MCF 10A (cell line): Measurements from ENCODE around the gene NEU2. TPM values are rescaled to one million over a fixed set of nuclear protein-coding genes. Genes with fewer than 3 reads are reported as not detected.

Source experiments
- BruUV-seq: library from RNA; stranded (reverse); fragments of 400-500 nt; replicated peaks from 2 replicates; lab custom pipeline; 2021; lab: Mats Ljungman, UMichigan
- CTCF ChIA-PET: fragments of 300-600 bp; sonication (Branson Sonifier 250); formaldehyde crosslinking; extraction: SDS; loops from one replicate; lab custom pipeline; 2021; ENCODE audit warnings: antibody characterized with exemption, inconsistent platforms; lab: Yijun Ruan, JAX
- POLR2A ChIA-PET: fragments of 300-600, 350-650 bp; sonication (Branson Sonifier 250); formaldehyde crosslinking; extraction: SDS; loops from one replicate; lab custom pipeline; 2020; ENCODE audit warnings: antibody characterized with exemption, inconsistent platforms; lab: Yijun Ruan, JAX
- DNase-seq: peaks from one replicate; pipeline ENCODE4 v3.0.0-alpha.2; 2018; ENCODE audit not compliant: unreplicated experiment
- H3K27ac Mint-ChIP-seq: one replicate; pipeline ENCODE4 v1.8.0; 2022; ENCODE audit warnings: mild to moderate bottlenecking, low read depth, mixed read lengths; ENCODE audit not compliant: unreplicated experiment
- H3K27me3 Mint-ChIP-seq: one replicate; pipeline ENCODE4 v1.8.0; 2022; ENCODE audit warnings: mixed read lengths; ENCODE audit not compliant: insufficient read depth, unreplicated experiment
- H3K36me3 Mint-ChIP-seq: one replicate; pipeline ENCODE4 v1.8.0; 2022; ENCODE audit warnings: mild to moderate bottlenecking, moderate library complexity, mixed read lengths; ENCODE audit not compliant: insufficient read depth, unreplicated experiment
- H3K4me1 Mint-ChIP-seq: one replicate; pipeline ENCODE4 v1.8.0; 2022; ENCODE audit warnings: mixed read lengths; ENCODE audit not compliant: insufficient read depth, unreplicated experiment
- H3K4me3 Mint-ChIP-seq: one replicate; pipeline ENCODE4 v1.8.0; 2022; ENCODE audit warnings: mild to moderate bottlenecking, moderate library complexity, mixed read lengths; ENCODE audit not compliant: unreplicated experiment
- H3K9me3 Mint-ChIP-seq: one replicate; pipeline ENCODE4 v1.8.0; 2022; ENCODE audit warnings: mixed read lengths; ENCODE audit not compliant: unreplicated experiment
- intact Hi-C: fragments of 100-400 bp; cut with micrococcal nuclease; formaldehyde crosslinking; loops from 2 replicates; pipeline ENCODE4 v1.14.1; 2022
- total RNA-seq: library from RNA; stranded (reverse); gene quantifications from 2 replicates; pipeline ENCODE4 v1.2.3, GENCODE V29; 2022
- TF ChIP-seq, protein P1 (sequence below): fragments of 200-600 bp; IDR thresholded peaks from one replicate; pipeline ENCODE4 v1.8.0; 2022; ENCODE audit warnings: antibody characterized with exemption, mild to moderate bottlenecking; ENCODE audit not compliant: unreplicated experiment

Gene NEU2
- total RNA-seq, 1 experiment from 2014 or later, result not detected

DNA sequence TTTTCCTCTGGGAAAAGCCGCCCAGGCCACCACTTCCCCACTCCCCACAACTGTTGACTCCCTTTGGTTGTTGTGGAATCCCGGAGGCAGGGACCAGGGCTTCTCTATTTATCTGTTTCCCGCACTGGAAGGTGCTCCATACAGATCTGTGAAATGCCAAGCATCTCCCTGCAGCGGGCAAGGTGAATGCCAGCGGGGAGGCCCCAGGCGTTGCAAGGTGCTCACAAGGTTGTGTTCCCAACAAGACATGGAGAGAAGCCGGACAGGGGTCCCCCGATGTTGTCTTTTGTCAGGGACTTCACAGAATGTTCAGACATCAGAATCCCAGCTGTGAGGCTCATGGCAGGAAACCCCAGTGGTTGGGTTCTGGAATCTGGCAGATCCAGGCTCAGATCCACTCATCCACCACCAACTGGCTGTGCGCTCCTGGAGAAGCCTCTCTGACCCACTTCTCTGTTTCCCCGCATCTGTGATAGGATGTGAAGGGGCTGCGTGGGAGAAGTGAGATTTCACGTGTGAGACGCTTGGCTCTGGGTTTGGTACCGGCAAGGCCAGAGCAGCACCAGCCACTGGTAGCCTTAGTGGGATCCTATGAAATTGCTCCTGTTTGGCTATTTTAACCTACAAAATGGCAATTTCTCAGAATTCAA is 8.6 kb upstream of the NEU2 start:
- Mint-ChIP-seq H3K27ac (no peak overlapping the region), H3K27me3 (no peaks in the 10 kb centered on the region), H3K36me3 (no peaks in the 10 kb centered on the region), H3K9me3 (no peaks in the 10 kb centered on the region), H3K4me3 (no peak overlapping the region), H3K4me1 (peaks cover 19% of the 10 kb centered on the region)
- BruUV-seq, result no TSS peak
- TF ChIP-seq, protein P1, sequence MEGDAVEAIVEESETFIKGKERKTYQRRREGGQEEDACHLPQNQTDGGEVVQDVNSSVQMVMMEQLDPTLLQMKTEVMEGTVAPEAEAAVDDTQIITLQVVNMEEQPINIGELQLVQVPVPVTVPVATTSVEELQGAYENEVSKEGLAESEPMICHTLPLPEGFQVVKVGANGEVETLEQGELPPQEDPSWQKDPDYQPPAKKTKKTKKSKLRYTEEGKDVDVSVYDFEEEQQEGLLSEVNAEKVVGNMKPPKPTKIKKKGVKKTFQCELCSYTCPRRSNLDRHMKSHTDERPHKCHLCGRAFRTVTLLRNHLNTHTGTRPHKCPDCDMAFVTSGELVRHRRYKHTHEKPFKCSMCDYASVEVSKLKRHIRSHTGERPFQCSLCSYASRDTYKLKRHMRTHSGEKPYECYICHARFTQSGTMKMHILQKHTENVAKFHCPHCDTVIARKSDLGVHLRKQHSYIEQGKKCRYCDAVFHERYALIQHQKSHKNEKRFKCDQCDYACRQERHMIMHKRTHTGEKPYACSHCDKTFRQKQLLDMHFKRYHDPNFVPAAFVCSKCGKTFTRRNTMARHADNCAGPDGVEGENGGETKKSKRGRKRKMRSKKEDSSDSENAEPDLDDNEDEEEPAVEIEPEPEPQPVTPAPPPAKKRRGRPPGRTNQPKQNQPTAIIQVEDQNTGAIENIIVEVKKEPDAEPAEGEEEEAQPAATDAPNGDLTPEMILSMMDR, result no peak
- ChIA-PET POLR2A (no interaction called here), CTCF (interaction anchor here (0.6 to 1.3 kb wide), 3 partner anchors 9 to 55 kb away, joined by 3 read pairs; no protein-coding TSS in a partner anchor)
- DNase-seq, result no peak
- intact Hi-C loops, result no loop called here

DNA sequence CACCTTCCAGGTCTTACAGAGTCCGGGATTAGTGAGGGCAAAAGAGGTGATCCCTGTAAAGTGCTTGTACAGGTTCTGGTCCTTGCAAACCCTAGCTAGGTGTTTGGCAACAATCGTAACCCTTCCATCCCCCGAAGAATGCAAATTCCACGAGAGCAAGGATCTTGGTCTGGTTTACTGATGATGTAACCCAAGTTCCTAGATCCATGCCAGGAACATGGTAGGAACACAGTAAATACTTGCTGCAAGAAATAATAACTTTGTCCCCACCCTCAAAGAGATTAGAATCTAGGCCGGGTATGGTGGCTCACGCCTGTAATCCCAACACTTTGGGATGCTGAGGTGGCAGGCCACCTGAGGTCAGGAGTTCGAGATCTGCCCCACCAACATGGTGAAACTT is 6.8 kb upstream of the NEU2 start:
- H3K4me1 Mint-ChIP-seq, result peaks cover 26% of the 10 kb centered on the region
- TF ChIP-seq, protein P1, result no peak
- no TSS peak for BruUV-seq
- ChIA-PET POLR2A (interaction anchor here (0.7 to 1.7 kb wide), 3 partner anchors 13 to 148 kb away, joined by 3 to 6 read pairs (median 5); no protein-coding TSS in a partner anchor), CTCF (interaction anchor here (0.9 kb wide), 1 partner anchor 25 kb away, joined by 3 read pairs; no protein-coding TSS in a partner anchor)
- no peak overlapping the region for H3K27ac Mint-ChIP-seq
- peak; percentile 40 for DNase-seq
- H3K4me3 Mint-ChIP-seq, result no peak overlapping the region
- H3K9me3 Mint-ChIP-seq, result no peaks in the 10 kb centered on the region
- intact Hi-C loops, result no loop called here
- no peaks in the 10 kb centered on the region for H3K27me3 Mint-ChIP-seq
- H3K36me3 Mint-ChIP-seq, result no peaks in the 10 kb centered on the region

DNA sequence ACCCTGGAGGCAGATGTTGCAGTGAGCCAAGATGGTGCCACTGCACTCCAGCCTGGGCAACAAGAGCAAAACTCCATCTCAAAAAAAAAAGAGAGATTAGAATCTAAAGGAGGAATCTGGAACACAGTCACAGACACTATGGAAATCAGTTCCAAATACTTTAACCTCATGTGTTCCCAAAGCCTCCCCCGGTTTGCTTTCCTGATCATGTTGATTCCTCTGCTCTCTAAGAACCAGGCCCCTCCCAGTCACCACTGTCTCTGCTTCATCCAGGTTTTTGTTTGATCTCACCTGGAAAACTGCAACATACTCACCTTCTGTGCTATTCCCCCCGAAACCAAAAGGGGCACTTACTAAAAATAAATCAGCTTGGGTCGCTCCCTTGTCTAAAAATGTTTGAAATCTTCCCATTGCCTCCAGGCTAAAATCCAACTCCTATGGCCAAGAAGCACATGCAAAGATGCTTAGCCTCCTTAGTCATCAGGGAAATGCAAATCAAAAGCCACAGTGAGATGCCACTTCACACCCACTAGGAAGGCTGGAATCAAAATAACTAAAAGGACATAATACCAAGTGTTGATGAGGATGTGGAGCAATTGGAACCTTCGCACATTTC is 6.2 kb upstream of the NEU2 start:
- ChIA-PET CTCF (no interaction called here), POLR2A (interaction anchor here (0.7 to 1.7 kb wide), 5 partner anchors 9 to 46 kb away, joined by 3 to 6 read pairs (median 4); partner anchors contain the start of gene NGEF)
- H3K4me1 Mint-ChIP-seq, result peaks cover 26% of the 10 kb centered on the region
- TF ChIP-seq, protein P1, result no peak
- DNase-seq, result peak; percentile 84
- no peaks in the 10 kb centered on the region for H3K27me3 Mint-ChIP-seq
- H3K4me3 Mint-ChIP-seq, result peak overlapping the region; percentile 22
- no peak overlapping the region for H3K27ac Mint-ChIP-seq
- no peaks in the 10 kb centered on the region for H3K36me3 Mint-ChIP-seq
- intact Hi-C loops, result no loop called here
- no peaks in the 10 kb centered on the region for H3K9me3 Mint-ChIP-seq
- BruUV-seq, result no TSS peak

DNA sequence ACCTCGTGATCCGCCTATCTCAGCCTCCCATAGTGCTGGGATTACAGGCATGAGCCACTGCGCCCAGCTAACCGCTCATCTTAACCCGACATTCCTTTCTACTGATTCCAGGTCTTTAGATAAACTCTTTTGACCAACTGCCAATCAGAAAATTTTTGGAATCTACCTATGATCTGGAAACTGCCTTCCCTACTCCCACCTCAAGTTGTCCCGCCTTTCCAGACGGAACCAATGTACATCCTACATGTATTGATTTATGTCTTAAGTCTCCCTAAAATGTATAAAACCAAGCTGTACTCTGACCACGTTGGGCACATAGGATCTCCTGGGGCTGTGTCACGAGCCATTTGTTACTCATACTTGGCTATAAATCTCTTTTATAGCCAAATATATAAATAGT is 3.2 kb upstream of the NEU2 start:
- Mint-ChIP-seq H3K27me3 (no peaks in the 10 kb centered on the region), H3K36me3 (no peaks in the 10 kb centered on the region), H3K4me1 (peaks cover 26% of the 10 kb centered on the region), H3K27ac (peak overlapping the region; percentile 63), H3K4me3 (peak overlapping the region; percentile 35), H3K9me3 (no peaks in the 10 kb centered on the region)
- ChIA-PET CTCF (interaction anchor here (0.5 to 1.6 kb wide), 10 partner anchors 12 to 414 kb away, joined by 3 to 6 read pairs (median 3); no protein-coding TSS in a partner anchor), POLR2A (interaction anchor here (0.8 to 2.7 kb wide), 4 partner anchors 23 to 175 kb away, joined by 3 to 9 read pairs (median 4); no protein-coding TSS in a partner anchor)
- intact Hi-C loops, result loop anchor here (2.0 kb wide), 2 partner anchors 41 to 49 kb away; no protein-coding TSS in a partner anchor
- TF ChIP-seq, protein P1, result no peak
- DNase-seq, result peak; percentile 32
- BruUV-seq, result no TSS peak
